CD14-positive monocyte (primary cell): ENCODE results near the gene NSMF. TPM values are rescaled to one million over a fixed set of nuclear protein-coding genes. Genes with fewer than 3 reads are reported as not detected.
A peak's percentile ranks its signal among the peaks of the same experiment; 100 is the strongest.

Experiments
- DNase-seq, 3 donors: peaks; one replicate each; pipeline ENCODE4 v3.0.0-alpha.2; 2011 to 2022
- H2AFZ ChIP-seq: 2 replicates; pipeline ENCODE4 v1.6.0; 2012; ENCODE audit warnings: mild to moderate bottlenecking, low read depth, low read length, inconsistent platforms; ENCODE audit not compliant: insufficient read depth, poor library complexity, severe bottlenecking
- H3K27ac ChIP-seq, 2 donors: 1 replicate in 1 of 2; 2 replicates in 1 of 2; pipeline ENCODE4 v1.5.1; 2012 to 2013; ENCODE audit warnings: low read length in 2 of 2, control low read depth in 1 of 2, inconsistent platforms in 1 of 2, low read depth in 1 of 2, mild to moderate bottlenecking in 1 of 2
- H3K27me3 ChIP-seq, 2 donors: one replicate each; pipeline versions ENCODE4 v1.6.0 to v1.6.1; 2011 to 2013; ENCODE audit warnings: low read length in 2 of 2; ENCODE audit not compliant: control insufficient read depth in 2 of 2, insufficient read depth in 2 of 2
- H3K36me3 ChIP-seq, 2 donors: replicated peaks in 1 of 2; 1 replicate in 1 of 2; 2 replicates in 1 of 2; pipeline versions ENCODE4 v1.5.1 to v1.6.1; 2012 to 2013; ENCODE audit warnings: low read length in 2 of 2, control low read depth in 1 of 2, inconsistent platforms in 1 of 2, mild to moderate bottlenecking in 1 of 2; ENCODE audit not compliant: insufficient read depth in 2 of 2, control insufficient read depth in 1 of 2
- H3K4me1 ChIP-seq, 2 donors: 1 replicate in 1 of 2; 2 replicates in 1 of 2; pipeline versions ENCODE4 v1.5.1 to v1.6.1; 2012 to 2013; ENCODE audit warnings: low read length in 2 of 2, control low read depth in 1 of 2, inconsistent platforms in 1 of 2, mild to moderate bottlenecking in 1 of 2, moderate library complexity in 1 of 2; ENCODE audit not compliant: insufficient read depth in 2 of 2, control insufficient read depth in 1 of 2
- H3K4me2 ChIP-seq: replicated peaks from 2 replicates; pipeline ENCODE3; 2012; ENCODE audit warnings: low read length, moderate library complexity, mild to moderate bottlenecking; ENCODE audit not compliant: poor library complexity, severe bottlenecking; ENCODE audit errors: extremely low read depth
- H3K4me3 ChIP-seq, 3 experiments: fragments of 200-600 bp in 1 of 3; sonication (generic) in 1 of 3; replicated peaks in 1 of 3; 1 replicate in 2 of 3; 2 replicates in 1 of 3; pipeline ENCODE4 v1.5.1; 2011 to 2013; ENCODE audit warnings: low read length in 3 of 3, mild to moderate bottlenecking in 3 of 3, control low read depth in 2 of 3, low read depth in 2 of 3, inconsistent platforms in 1 of 3, moderate library complexity in 1 of 3
- H3K79me2 ChIP-seq: 2 replicates; pipeline ENCODE4 v1.6.0; 2012; ENCODE audit warnings: mild to moderate bottlenecking, control low read depth, inconsistent platforms, low read length, moderate library complexity; ENCODE audit not compliant: insufficient read depth
- H3K9ac ChIP-seq: 2 replicates; pipeline ENCODE4 v1.6.0; 2017; ENCODE audit warnings: low read length, mild to moderate bottlenecking; ENCODE audit not compliant: insufficient read depth, poor library complexity, severe bottlenecking
- H3K9me3 ChIP-seq, 2 donors: replicated peaks in 1 of 2; 1 replicate in 1 of 2; 2 replicates in 1 of 2; pipeline versions ENCODE4 v1.5.1 to v1.6.1; 2012 to 2013; ENCODE audit warnings: low read length in 2 of 2, control low read depth in 1 of 2; ENCODE audit not compliant: control insufficient read depth in 1 of 2, insufficient read depth in 1 of 2
- H4K20me1 ChIP-seq: 2 replicates; pipeline ENCODE4 v1.6.0; 2012; ENCODE audit warnings: mild to moderate bottlenecking, low read length, control low read depth, moderate library complexity; ENCODE audit not compliant: insufficient read depth
- H3K27ac Mint-ChIP-seq, 7 donors: one replicate each; pipeline ENCODE4 v1.8.0; 2020; ENCODE audit warnings: mild to moderate bottlenecking in 7 of 7, mixed read lengths in 7 of 7, moderate library complexity in 6 of 7, inconsistent platforms in 2 of 7
- H3K27me3 Mint-ChIP-seq, 3 donors: one replicate each; pipeline ENCODE4 v1.8.0; 2021 to 2022; ENCODE audit warnings: low read depth in 3 of 3, mild to moderate bottlenecking in 3 of 3, mixed read lengths in 3 of 3, moderate library complexity in 3 of 3, inconsistent platforms in 1 of 3
- H3K36me3 Mint-ChIP-seq, 2 donors: one replicate each; pipeline ENCODE4 v1.8.0; 2020; ENCODE audit warnings: mixed read lengths in 2 of 2, inconsistent platforms in 1 of 2, mild to moderate bottlenecking in 1 of 2
- H3K4me1 Mint-ChIP-seq: one replicate; pipeline ENCODE4 v1.8.0; 2020; ENCODE audit warnings: mild to moderate bottlenecking, mixed read lengths
- H3K4me3 Mint-ChIP-seq, 2 donors: one replicate each; pipeline ENCODE4 v1.8.0; 2020; ENCODE audit warnings: mild to moderate bottlenecking in 2 of 2, mixed read lengths in 2 of 2, moderate library complexity in 1 of 2
- H3K9me3 Mint-ChIP-seq, 7 donors: one replicate each; pipeline ENCODE4 v1.8.0; 2020 to 2022; ENCODE audit warnings: mixed read lengths in 7 of 7, mild to moderate bottlenecking in 6 of 7, moderate library complexity in 6 of 7, inconsistent platforms in 2 of 7
- CTCF ChIP-seq: fragments of 200-600 bp; IDR thresholded peaks from one replicate; pipeline ENCODE4 v1.8.0; 2022; ENCODE audit warnings: antibody characterized with exemption, mild to moderate bottlenecking
- WGBS: methylation state at CpG from one replicate; pipeline ENCODE4 v1.1.5; 2013; ENCODE audit warnings: missing lambda C conversion rate; ENCODE audit not compliant: insufficient coverage; 5-methylcytosine and 5-hydroxymethylcytosine counted together
- intact Hi-C, 2 donors: fragments of 100-400 bp; cut with micrococcal nuclease; formaldehyde crosslinking; loops; one replicate each; pipeline versions ENCODE4 v1.15.0 to v1.15.1; 2023
- polyA plus RNA-seq, 3 donors: library from polyadenylated mRNA; depleted of rRNA in 1 of 3; unstranded in 2 of 3; stranded (reverse) in 1 of 3; fragments of 300-500 nt in 2 of 3; fragments of >200 nt in 1 of 3; fragmentation: Illumina TruSeq in 2 of 3; gene quantifications; 1 replicate in 2 of 3; 2 replicates in 1 of 3; pipeline ENCODE4 v1.2.3, GENCODE V29; 2012 to 2021

NSMF gene
- polyA plus RNA-seq, 3 donors = 4.6 to 68.4 (median 5.3) TPM

GRCh38 chr9:137429546-137429890 lies 29.6 kb downstream of the NSMF start:
- no peak overlapping the region for H3K27ac Mint-ChIP-seq
- no peak for DNase-seq
- Histone ChIP-seq H4K20me1 (no peaks in the 10 kb centered on the region), H3K9ac (no peak overlapping the region), H3K27ac (no peak overlapping the region), H3K79me2 (no peaks in the 10 kb centered on the region), H3K27me3 (no peaks in the 10 kb centered on the region), H3K4me3 (no peak overlapping the region), H3K4me1 (peaks cover 5 to 6% of the 10 kb centered on the region in 2 donors), H3K9me3 (no peaks in the 10 kb centered on the region), H2AFZ (no peak overlapping the region), H3K4me2 (no peak overlapping the region), H3K36me3 (no peaks in the 10 kb centered on the region)
- H3K4me3 Mint-ChIP-seq = no peak overlapping the region
- 95% methylated on average over 4 of the region's 14 CpGs for WGBS
- H3K4me1 Mint-ChIP-seq = peaks cover 6% of the 10 kb centered on the region
- intact Hi-C loops = loop anchor here in 1 of 2 donors (10.0 kb wide), 1 partner anchor 95 kb away; no protein-coding TSS in a partner anchor
- peaks cover 0 to 5% (median 0%) of the 10 kb centered on the region in 3 donors for H3K27me3 Mint-ChIP-seq
- TF ChIP-seq CTCF = no peak
- no peaks in the 10 kb centered on the region for H3K9me3 Mint-ChIP-seq
- H3K36me3 Mint-ChIP-seq = no peaks in the 10 kb centered on the region

- no peak overlapping the region for H3K27ac ChIP-seq
- H3K4me1 ChIP-seq = peaks cover 10 to 11% of the 10 kb centered on the region in 2 donors
- H4K20me1 ChIP-seq = no peaks in the 10 kb centered on the region
- TF ChIP-seq CTCF = no peak
- H3K4me1 Mint-ChIP-seq = peaks cover 11% of the 10 kb centered on the region
- no peaks in the 10 kb centered on the region for H3K9me3 Mint-ChIP-seq
- WGBS = 91% methylated on average over 22 of the region's 27 CpGs
- H3K4me3 ChIP-seq = no peak overlapping the region
- H3K36me3 Mint-ChIP-seq = no peaks in the 10 kb centered on the region
- no peak for DNase-seq
- no peaks in the 10 kb centered on the region for H3K9me3 ChIP-seq
- no peaks in the 10 kb centered on the region for H3K79me2 ChIP-seq
- no peaks in the 10 kb centered on the region for H3K36me3 ChIP-seq
- intact Hi-C loops = loop anchor here in 1 of 2 donors (10.0 kb wide), 1 partner anchor 96 kb away; no protein-coding TSS in a partner anchor
- no peak overlapping the region for H3K9ac ChIP-seq
- peaks cover 0 to 5% (median 0%) of the 10 kb centered on the region in 3 donors for H3K27me3 Mint-ChIP-seq
- no peak overlapping the region for H2AFZ ChIP-seq
- H3K27me3 ChIP-seq = no peaks in the 10 kb centered on the region
- H3K27ac Mint-ChIP-seq = peak overlapping the region in 1 of 7 donors; percentile 19
- no peak overlapping the region for H3K4me3 Mint-ChIP-seq
- no peak overlapping the region for H3K4me2 ChIP-seq
These were observed 30.1 kb downstream of the NSMF start for GRCh38 chr9:137428841-137429545.
